Type B pancreatic cell (in vitro differentiated cells): ENCODE results near the gene CABLES1. TPM values are rescaled to one million over a fixed set of nuclear protein-coding genes. Genes with fewer than 3 reads are reported as not detected.

Experiments
- DNase-seq: peaks from one replicate; pipeline ENCODE4 v3.0.0; 2021; ENCODE audit warnings: mixed read lengths; ENCODE audit not compliant: unreplicated experiment; ENCODE audit errors: extremely low spot score
- H3K27ac Mint-ChIP-seq: 2 replicates; pipeline ENCODE4 v1.8.0; 2021; ENCODE audit warnings: mild to moderate bottlenecking, mixed read lengths
- H3K27me3 Mint-ChIP-seq: 2 replicates; pipeline ENCODE4 v1.8.0; 2021; ENCODE audit warnings: mixed read lengths
- H3K36me3 Mint-ChIP-seq: 2 replicates; pipeline ENCODE4 v1.8.0; 2021; ENCODE audit warnings: mixed read lengths
- H3K4me1 Mint-ChIP-seq: one replicate; pipeline ENCODE4 v1.8.0; 2021; ENCODE audit warnings: mixed read lengths; ENCODE audit not compliant: unreplicated experiment
- H3K4me3 Mint-ChIP-seq: 2 replicates; pipeline ENCODE4 v1.8.0; 2021; ENCODE audit warnings: mild to moderate bottlenecking, mixed read lengths
- H3K9me3 Mint-ChIP-seq: 2 replicates; pipeline ENCODE4 v1.8.0; 2021; ENCODE audit warnings: mixed read lengths
- total RNA-seq: library from RNA; stranded (reverse); gene quantifications from 2 replicates; pipeline ENCODE4 v1.2.1, GENCODE V29; 2021; ENCODE audit warnings: low replicate concordance
- TF ChIP-seq, protein P1 (sequence below): fragments of 200-600 bp; sonication (generic); conservative IDR thresholded peaks from 2 replicates; pipeline ENCODE4 v1.5.0; 2021; ENCODE audit warnings: antibody characterized with exemption, mild to moderate bottlenecking

The CABLES1 gene
- total RNA-seq, 1 donor from 2014 or later = 11.4 TPM

DNA sequence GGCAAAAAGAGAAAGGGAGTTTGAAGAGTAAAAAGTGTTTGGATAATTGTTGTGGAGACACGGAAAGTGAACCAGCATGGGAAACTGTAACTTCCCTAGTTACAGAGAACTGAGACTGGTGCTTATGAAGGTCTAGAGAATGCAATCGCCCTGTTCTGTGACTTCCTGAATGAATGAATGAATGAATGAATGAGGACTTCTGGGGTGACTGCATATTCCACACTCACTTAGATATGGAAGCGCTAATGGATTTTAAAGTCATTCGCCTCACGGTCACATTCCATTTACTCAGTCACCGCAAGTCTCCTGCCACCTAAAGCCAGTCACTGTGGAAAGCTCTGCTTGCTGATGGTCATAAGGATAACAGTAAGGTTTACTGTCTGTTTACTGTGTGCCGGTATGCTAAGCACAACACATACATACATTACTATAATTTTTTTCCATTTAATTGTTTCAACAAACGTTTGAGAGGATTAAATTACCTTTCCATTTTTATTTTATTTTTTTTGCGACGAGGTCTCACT is 138.2 kb downstream of the CABLES1 start:
- Mint-ChIP-seq H3K36me3 (peaks cover 17% of the 10 kb centered on the region), H3K27ac (no peak overlapping the region), H3K9me3 (peaks cover 21% of the 10 kb centered on the region), H3K4me1 (no peaks in the 10 kb centered on the region), H3K27me3 (no peaks in the 10 kb centered on the region), H3K4me3 (no peak overlapping the region)
- TF ChIP-seq, protein P1, sequence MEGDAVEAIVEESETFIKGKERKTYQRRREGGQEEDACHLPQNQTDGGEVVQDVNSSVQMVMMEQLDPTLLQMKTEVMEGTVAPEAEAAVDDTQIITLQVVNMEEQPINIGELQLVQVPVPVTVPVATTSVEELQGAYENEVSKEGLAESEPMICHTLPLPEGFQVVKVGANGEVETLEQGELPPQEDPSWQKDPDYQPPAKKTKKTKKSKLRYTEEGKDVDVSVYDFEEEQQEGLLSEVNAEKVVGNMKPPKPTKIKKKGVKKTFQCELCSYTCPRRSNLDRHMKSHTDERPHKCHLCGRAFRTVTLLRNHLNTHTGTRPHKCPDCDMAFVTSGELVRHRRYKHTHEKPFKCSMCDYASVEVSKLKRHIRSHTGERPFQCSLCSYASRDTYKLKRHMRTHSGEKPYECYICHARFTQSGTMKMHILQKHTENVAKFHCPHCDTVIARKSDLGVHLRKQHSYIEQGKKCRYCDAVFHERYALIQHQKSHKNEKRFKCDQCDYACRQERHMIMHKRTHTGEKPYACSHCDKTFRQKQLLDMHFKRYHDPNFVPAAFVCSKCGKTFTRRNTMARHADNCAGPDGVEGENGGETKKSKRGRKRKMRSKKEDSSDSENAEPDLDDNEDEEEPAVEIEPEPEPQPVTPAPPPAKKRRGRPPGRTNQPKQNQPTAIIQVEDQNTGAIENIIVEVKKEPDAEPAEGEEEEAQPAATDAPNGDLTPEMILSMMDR = no peak
- DNase-seq = no peak

DNA sequence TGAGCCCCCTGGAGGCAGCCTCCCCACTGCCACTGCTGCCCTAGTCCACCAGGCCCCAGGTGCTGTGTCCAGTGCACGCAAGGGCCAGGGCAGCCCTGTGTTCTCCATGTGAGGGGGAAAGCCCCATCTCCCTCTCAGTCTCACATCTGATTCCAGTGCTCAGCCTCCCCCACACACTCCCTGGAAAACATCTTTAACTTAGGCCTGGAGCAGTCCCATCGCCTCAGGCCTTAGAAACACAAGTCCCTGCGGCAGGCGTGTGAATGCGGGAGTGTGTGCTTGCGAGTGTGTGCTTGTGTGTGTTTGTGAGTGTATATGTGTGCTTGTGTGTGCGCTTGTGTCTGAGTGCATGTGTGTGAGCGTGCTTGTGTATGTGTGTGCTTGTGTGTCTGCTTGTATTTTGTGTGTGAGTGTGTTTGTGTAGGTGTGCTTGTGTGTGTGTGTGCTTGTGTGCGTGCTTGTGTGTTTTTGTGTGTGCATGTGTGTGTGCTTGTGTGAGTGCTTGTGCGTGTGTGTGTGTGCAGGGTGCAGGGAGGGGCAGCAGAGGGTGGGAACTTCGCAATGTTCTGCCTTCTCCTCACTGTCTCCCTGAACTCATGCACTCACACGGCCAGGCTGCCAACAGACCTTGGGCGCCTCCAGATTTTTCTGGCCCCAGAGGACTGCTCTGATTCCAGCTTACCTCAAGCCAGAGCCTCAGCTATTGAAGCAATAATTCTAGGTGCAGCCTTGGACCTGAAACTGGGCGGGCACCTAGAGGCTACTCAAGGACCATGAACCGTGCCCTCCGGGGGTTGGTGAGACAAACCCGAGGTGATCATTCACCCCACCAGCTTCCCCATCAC is 139.6 kb downstream of the CABLES1 start:
- no peaks in the 10 kb centered on the region for H3K27me3 Mint-ChIP-seq
- peaks cover 15% of the 10 kb centered on the region for H3K9me3 Mint-ChIP-seq
- H3K36me3 Mint-ChIP-seq = peaks cover 11% of the 10 kb centered on the region
- no peak for DNase-seq
- no peaks in the 10 kb centered on the region for H3K4me1 Mint-ChIP-seq
- no peak overlapping the region for H3K27ac Mint-ChIP-seq
- no peak overlapping the region for H3K4me3 Mint-ChIP-seq
- TF ChIP-seq, protein P1 = no peak

DNA sequence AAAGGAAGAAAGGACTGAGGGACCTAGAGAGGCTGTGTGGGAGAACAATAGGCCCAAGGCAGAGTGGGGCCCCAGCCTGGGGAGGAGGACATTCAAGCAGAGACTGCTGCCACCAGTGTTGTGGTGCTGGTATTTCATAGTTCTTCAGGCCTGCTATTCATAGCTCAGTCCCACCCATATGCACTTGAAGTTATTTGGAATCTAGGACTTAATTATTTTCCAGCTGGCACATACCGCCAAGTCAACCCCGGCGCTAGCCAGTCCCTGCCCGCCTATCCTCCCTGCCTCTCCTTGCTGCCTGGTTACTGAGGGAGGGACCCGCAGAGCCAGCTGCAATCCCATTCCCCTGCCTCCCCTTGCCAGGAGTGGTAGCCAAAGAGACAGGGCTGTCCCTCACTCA is 141.2 kb downstream of the CABLES1 start:
- peaks cover 15% of the 10 kb centered on the region for H3K9me3 Mint-ChIP-seq

DNA sequence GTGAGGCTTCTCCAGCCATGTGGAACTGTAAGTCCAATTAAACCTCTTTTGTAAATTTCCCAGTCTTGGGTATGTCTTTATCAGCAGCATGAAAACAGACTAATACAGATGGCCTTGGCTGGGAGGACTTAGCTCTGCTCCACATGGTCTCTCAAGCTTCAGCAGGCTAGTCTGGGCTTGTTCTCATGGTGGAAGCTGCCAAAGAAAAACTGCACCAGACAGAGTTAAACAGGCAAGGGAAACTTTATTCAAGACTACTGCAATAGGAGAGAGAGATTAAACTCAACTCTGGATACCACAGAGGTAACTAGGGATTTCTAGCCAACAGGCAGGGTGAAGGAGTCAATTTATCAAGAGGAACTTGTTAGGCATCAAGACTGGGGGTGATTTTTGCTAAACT is 142.1 kb downstream of the CABLES1 start:
- no peak overlapping the region for H3K4me3 Mint-ChIP-seq
- H3K27me3 Mint-ChIP-seq = no peaks in the 10 kb centered on the region
- no peak for DNase-seq
- H3K27ac Mint-ChIP-seq = peak overlapping the region; percentile 19
- TF ChIP-seq, protein P1 = no peak
- peaks cover 8% of the 10 kb centered on the region for H3K4me1 Mint-ChIP-seq
- H3K9me3 Mint-ChIP-seq = peaks cover 15% of the 10 kb centered on the region
- H3K36me3 Mint-ChIP-seq = peaks cover 11% of the 10 kb centered on the region

More for the DNA sequence above, 141.2 kb downstream of the CABLES1 start:
- H3K27ac Mint-ChIP-seq = no peak overlapping the region
- no peak for DNase-seq
- peaks cover under 1% of the 10 kb centered on the region for H3K4me1 Mint-ChIP-seq
- TF ChIP-seq, protein P1 = no peak
- H3K4me3 Mint-ChIP-seq = no peak overlapping the region
- H3K27me3 Mint-ChIP-seq = no peaks in the 10 kb centered on the region
- peaks cover 11% of the 10 kb centered on the region for H3K36me3 Mint-ChIP-seq

DNA sequence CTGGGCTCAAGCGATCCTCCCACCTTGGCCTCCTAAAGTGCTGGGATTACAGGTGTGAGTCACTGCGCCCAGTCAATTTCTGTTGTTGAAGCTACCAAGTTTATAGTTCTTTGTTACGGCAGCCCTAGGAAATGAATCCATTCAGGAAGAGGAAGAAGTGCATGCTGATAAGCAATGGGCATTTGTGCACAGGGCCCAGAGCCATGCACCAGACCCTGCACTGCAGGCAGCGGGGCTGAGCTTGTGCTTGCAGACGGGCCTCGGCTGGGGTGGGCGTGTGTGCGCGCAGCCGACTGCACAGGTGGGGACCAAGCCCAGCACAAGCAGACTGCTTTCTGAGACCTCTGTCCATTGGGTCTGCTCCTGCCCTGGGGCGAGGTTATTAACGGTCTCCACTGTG is 144.6 kb downstream of the CABLES1 start:
- Mint-ChIP-seq H3K27ac (no peak overlapping the region), H3K4me3 (no peak overlapping the region), H3K9me3 (peaks cover 15% of the 10 kb centered on the region), H3K36me3 (peaks cover 14% of the 10 kb centered on the region), H3K4me1 (peaks cover 8% of the 10 kb centered on the region), H3K27me3 (no peaks in the 10 kb centered on the region)
- DNase-seq = no peak
- TF ChIP-seq, protein P1 = no peak
